Measurements from ENCODE around the gene LRRC8E. TPM values are rescaled to one million over a fixed set of nuclear protein-coding genes. Genes with fewer than 3 reads are reported as not detected.
A peak's percentile ranks its signal among the peaks of the same experiment; 100 is the strongest.

LRRC8E gene
- total RNA-seq, 1 donor from 2014 or later, result 6.6 TPM

- H3K27ac ChIP-seq (ENCODE audit: low read depth, low read length), result no peak overlapping the region
- FAIRE-seq, result no peak
These were observed 34.5 kb downstream of the LRRC8E start for GRCh38 chr19:7922836-7923195.

GRCh38 chr19:7923295-7924191, 35.2 kb downstream of the LRRC8E start:
- H3K4me2 ChIP-seq (ENCODE audit: low read length), result no peak overlapping the region
- peak overlapping the region; percentile 50 for H3K4me3 Mint-ChIP-seq (ENCODE audit: unreplicated experiment)
- TF ChIP-seq EZH2 (IDR thresholded peaks at IDR 0.05; ENCODE audit: insufficient read depth, low read length), result no peak
- TF ChIP-seq CTCF (IDR thresholded peaks at IDR 0.05; ENCODE audit: insufficient read depth, low read depth, low read length), result no peak
- peaks cover 6% of the 10 kb centered on the region for H3K36me3 Mint-ChIP-seq (ENCODE audit: low read depth, unreplicated experiment)
- DNase-seq (ENCODE audit: low read depth) (no peak), FAIRE-seq (no peak)
- H3K36me3 ChIP-seq (ENCODE audit: insufficient read depth, low read length), result peaks cover 3% of the 10 kb centered on the region
- H3K4me3 ChIP-seq (ENCODE audit: insufficient read depth, low read depth, low read length), result no peak overlapping the region
- H3K27ac ChIP-seq (ENCODE audit: low read depth, low read length), result no peak overlapping the region
- peaks cover 1% of the 10 kb centered on the region for H3K27me3 ChIP-seq (ENCODE audit: insufficient read depth, low read length)
- peaks cover 6% of the 10 kb centered on the region for H3K79me2 ChIP-seq (ENCODE audit: insufficient read depth, low read length)
- H3K4me1 ChIP-seq (ENCODE audit: insufficient read depth, low read length), result peaks cover 32% of the 10 kb centered on the region
- H3K9ac ChIP-seq (ENCODE audit: low read length), result no peak overlapping the region
- no peaks in the 10 kb centered on the region for H3K27me3 Mint-ChIP-seq (ENCODE audit: low read depth, unreplicated experiment)
- H3K9me3 Mint-ChIP-seq (ENCODE audit: unreplicated experiment), result no peaks in the 10 kb centered on the region
- peaks cover 13% of the 10 kb centered on the region for H3K4me1 Mint-ChIP-seq (ENCODE audit: low read depth, unreplicated experiment)
- peak overlapping the region; percentile 77 for H3K27ac Mint-ChIP-seq (ENCODE audit: unreplicated experiment)
- no peaks in the 10 kb centered on the region for H3K9me3 ChIP-seq (ENCODE audit: insufficient read depth, low read depth, low read length)
- peaks cover 17% of the 10 kb centered on the region for H4K20me1 ChIP-seq (ENCODE audit: insufficient read depth, low read length)
- no peak overlapping the region for H2AFZ ChIP-seq (ENCODE audit: low read depth, low read length)

More at GRCh38 chr19:7922836-7923195, 34.5 kb downstream of the LRRC8E start:
- H3K4me2 ChIP-seq (ENCODE audit: low read length), result no peak overlapping the region
- H3K36me3 Mint-ChIP-seq (ENCODE audit: low read depth, unreplicated experiment), result peaks cover 2% of the 10 kb centered on the region
- H3K9ac ChIP-seq (ENCODE audit: low read length), result no peak overlapping the region
- no peak overlapping the region for H2AFZ ChIP-seq (ENCODE audit: low read depth, low read length)
- no peaks in the 10 kb centered on the region for H3K9me3 Mint-ChIP-seq (ENCODE audit: unreplicated experiment)
- H3K4me1 ChIP-seq (ENCODE audit: insufficient read depth, low read length), result peaks cover 24% of the 10 kb centered on the region
- H3K27me3 Mint-ChIP-seq (ENCODE audit: low read depth, unreplicated experiment), result no peaks in the 10 kb centered on the region
- no peak overlapping the region for H3K4me3 Mint-ChIP-seq (ENCODE audit: unreplicated experiment)
- no peaks in the 10 kb centered on the region for H3K9me3 ChIP-seq (ENCODE audit: insufficient read depth, low read depth, low read length)
- H4K20me1 ChIP-seq (ENCODE audit: insufficient read depth, low read length), result peaks cover 17% of the 10 kb centered on the region
- H3K36me3 ChIP-seq (ENCODE audit: insufficient read depth, low read length), result peaks cover 3% of the 10 kb centered on the region
- peaks cover 6% of the 10 kb centered on the region for H3K79me2 ChIP-seq (ENCODE audit: insufficient read depth, low read length)
- TF ChIP-seq CTCF (IDR thresholded peaks at IDR 0.05; ENCODE audit: insufficient read depth, low read depth, low read length) (no peak), EZH2 (IDR thresholded peaks at IDR 0.05; ENCODE audit: insufficient read depth, low read length) (no peak)
- no peak for DNase-seq (ENCODE audit: low read depth)
- peaks cover 4% of the 10 kb centered on the region for H3K27me3 ChIP-seq (ENCODE audit: insufficient read depth, low read length)
- H3K27ac Mint-ChIP-seq (ENCODE audit: unreplicated experiment), result peak overlapping the region; percentile 77
- H3K4me1 Mint-ChIP-seq (ENCODE audit: low read depth, unreplicated experiment), result peaks cover 8% of the 10 kb centered on the region
- H3K4me3 ChIP-seq (ENCODE audit: insufficient read depth, low read depth, low read length), result no peak overlapping the region

GRCh38 chr19:7924241-7924640, 35.9 kb downstream of the LRRC8E start:
- Mint-ChIP-seq H3K9me3 (ENCODE audit: unreplicated experiment) (no peaks in the 10 kb centered on the region), H3K36me3 (ENCODE audit: low read depth, unreplicated experiment) (peaks cover 7% of the 10 kb centered on the region), H3K27ac (ENCODE audit: unreplicated experiment) (no peak overlapping the region), H3K27me3 (ENCODE audit: low read depth, unreplicated experiment) (no peaks in the 10 kb centered on the region), H3K4me3 (ENCODE audit: unreplicated experiment) (no peak overlapping the region), H3K4me1 (ENCODE audit: low read depth, unreplicated experiment) (peaks cover 19% of the 10 kb centered on the region)
- Histone ChIP-seq H2AFZ (ENCODE audit: low read depth, low read length) (no peak overlapping the region), H3K36me3 (ENCODE audit: insufficient read depth, low read length) (peaks cover 3% of the 10 kb centered on the region), H3K27ac (ENCODE audit: low read depth, low read length) (no peak overlapping the region), H3K79me2 (ENCODE audit: insufficient read depth, low read length) (peaks cover 6% of the 10 kb centered on the region), H3K4me3 (ENCODE audit: insufficient read depth, low read depth, low read length) (no peak overlapping the region), H3K4me1 (ENCODE audit: insufficient read depth, low read length) (peaks cover 39% of the 10 kb centered on the region), H3K9ac (ENCODE audit: low read length) (no peak overlapping the region), H3K4me2 (ENCODE audit: low read length) (peak overlapping the region; percentile 79), H3K9me3 (ENCODE audit: insufficient read depth, low read depth, low read length) (no peaks in the 10 kb centered on the region), H4K20me1 (ENCODE audit: insufficient read depth, low read length) (peaks cover 21% of the 10 kb centered on the region), H3K27me3 (ENCODE audit: insufficient read depth, low read length) (no peaks in the 10 kb centered on the region)
- DNase-seq (ENCODE audit: low read depth), result no peak
- no peak for FAIRE-seq
- no peak for TF ChIP-seq EZH2 (IDR thresholded peaks at IDR 0.05; ENCODE audit: insufficient read depth, low read length)
- TF ChIP-seq CTCF (IDR thresholded peaks at IDR 0.05; ENCODE audit: insufficient read depth, low read depth, low read length), result no peak

Data from astrocyte (in vitro differentiated cells and primary cell).